Measurements from ENCODE around the gene RNF121.
A peak's percentile ranks its signal among the peaks of the same experiment; 100 is the strongest.

The RNF121 gene

GRCh38 chr11:72039856-72040401 is 111.1 kb downstream of the RNF121 start:
- DNase-seq, result peak; percentile 55

GRCh38 chr11:72040491-72041363 is 111.9 kb downstream of the RNF121 start:
- DNase-seq, result peak; percentile 85

GRCh38 chr11:72041364-72042063 is 112.7 kb downstream of the RNF121 start:
- peak; percentile 67 for DNase-seq

GRCh38 chr11:72042064-72042745 is 113.4 kb downstream of the RNF121 start:
- peak; percentile 17 for DNase-seq

GRCh38 chr11:72045849-72046248 is 117.0 kb downstream of the RNF121 start:
- DNase-seq, result no peak

All from activated CD8-positive, alpha-beta memory T cell treated with anti-CD3 and anti-CD28 coated beads, Interleukin-2, amount 50 U/mL, for 48 hours (primary cell).